Body of pancreas (tissue), 4 donors: ENCODE results near the gene SERPINB4.

Experiments
- CTCF ChIP-seq, 7 experiments: fragments of 450-650 bp in 4 of 7; fragments of 200-600 bp in 3 of 7; sonication (generic) in 3 of 7; IDR thresholded peaks; one replicate each; pipeline ENCODE4 v1.5.1; 2016 to 2019; ENCODE audit warnings: antibody characterized with exemption in 7 of 7
- POLR2A ChIP-seq, 3 donors: fragments of 450-650 bp; IDR thresholded peaks; one replicate each; pipeline ENCODE4 v1.6.1; 2016; ENCODE audit warnings: antibody characterized with exemption in 3 of 3, mild to moderate bottlenecking in 2 of 3

DNA sequence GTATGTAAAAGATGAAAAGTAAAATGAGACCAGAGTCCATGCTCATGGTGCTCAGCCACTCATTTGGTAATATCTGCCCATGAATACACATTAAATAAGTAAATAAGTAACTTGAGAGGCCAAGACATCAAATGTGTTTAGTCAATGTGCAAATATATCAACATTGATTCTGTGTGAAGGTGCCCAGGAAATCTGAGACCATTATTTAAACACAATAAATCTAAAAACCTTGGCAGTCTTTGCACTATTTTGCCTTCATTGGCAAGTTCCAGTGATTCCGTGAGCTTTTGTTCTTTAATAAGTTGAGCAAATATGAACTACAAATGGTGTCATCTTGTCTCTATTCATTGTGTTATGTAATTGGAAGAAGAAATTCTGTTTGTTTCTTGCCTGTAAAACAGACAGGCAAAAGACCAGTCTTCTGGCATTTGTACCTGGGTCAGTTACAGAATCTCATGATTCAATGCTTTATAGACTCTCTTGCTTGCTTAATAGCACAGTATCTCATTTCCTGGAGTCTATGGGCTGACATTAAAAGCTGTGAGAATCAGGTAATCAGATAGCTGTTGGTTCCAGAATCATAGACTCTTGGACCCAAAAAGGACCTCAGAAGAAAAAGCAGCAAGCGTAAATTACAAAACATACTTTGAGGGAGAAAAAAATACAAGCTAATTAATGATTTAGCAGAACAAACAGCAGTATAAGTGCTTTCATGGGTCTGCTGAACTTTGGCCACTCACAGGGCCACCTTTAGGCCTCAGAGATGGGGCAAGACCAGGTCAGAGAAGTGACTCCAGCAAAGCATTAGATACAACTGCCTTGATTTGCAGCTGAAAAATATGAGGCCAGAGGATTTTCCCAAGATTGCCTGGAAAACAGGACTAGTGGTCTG lies 37.6 kb upstream of the SERPINB4 start:
- TF ChIP-seq POLR2A (IDR thresholded peaks at IDR 0.05) (no peak), CTCF (IDR thresholded peaks at IDR 0.05) (no peak)
